OCI-LY1 (cell line): ENCODE results near the gene LCN6.
"Not testable (repeated sequence)": the region's sequence is repeated elsewhere in the genome, so short reads cannot be mapped to it uniquely, and the experiment has no call there.

Source experiments
- EZH2 ChIP-seq: fragments of 200-600 bp; sonication (generic), shearing (Covaris generic); IDR thresholded peaks from 2 replicates; pipeline ENCODE4 v1.8.0; 2017; ENCODE audit warnings: borderline replicate concordance, mixed run types, mild to moderate bottlenecking, antibody characterized with exemption, low read length, moderate library complexity, mixed read lengths
- TF ChIP-seq, protein P1 (sequence below): fragments of 200-600 bp; sonication (generic), shearing (Covaris generic); IDR thresholded peaks from 2 replicates; pipeline ENCODE4 v1.5.1; 2017; ENCODE audit warnings: mild to moderate bottlenecking, antibody characterized with exemption, low read length, moderate library complexity, mixed read lengths

DNA sequence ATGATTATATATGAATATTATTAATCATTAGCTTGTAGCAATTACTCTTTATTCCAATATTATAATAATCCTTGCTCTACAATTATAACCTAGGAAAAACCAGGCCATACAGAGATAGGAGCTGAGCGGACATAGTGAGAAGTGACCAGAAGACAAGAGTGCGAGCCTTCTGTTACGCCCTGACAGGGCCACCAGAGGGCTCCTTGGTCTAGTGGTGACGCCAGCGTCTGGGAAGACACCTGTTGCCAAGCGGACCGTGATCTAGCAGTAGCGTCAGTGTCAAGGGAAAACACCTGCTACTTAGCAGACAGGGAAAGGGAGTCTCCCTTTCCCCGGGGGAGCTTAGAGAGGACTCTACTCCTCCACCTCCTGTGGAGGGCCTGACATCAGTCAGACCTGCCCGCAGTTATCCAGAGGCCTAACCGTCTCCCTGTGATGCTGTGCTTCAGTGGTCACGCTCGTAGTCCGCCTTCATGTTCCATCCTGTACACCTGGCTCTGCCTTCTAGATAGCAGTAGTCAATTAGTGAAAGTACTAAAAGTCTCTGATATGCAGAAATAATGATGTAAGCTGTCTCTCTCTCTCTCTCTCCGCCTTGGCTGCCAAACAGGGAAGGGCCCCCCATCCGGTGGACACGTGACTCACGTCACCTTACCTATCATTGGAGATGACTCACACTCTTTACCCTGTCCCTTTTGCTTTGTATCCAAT lies 18.2 kb upstream of the LCN6 start:
- TF ChIP-seq, protein P1, sequence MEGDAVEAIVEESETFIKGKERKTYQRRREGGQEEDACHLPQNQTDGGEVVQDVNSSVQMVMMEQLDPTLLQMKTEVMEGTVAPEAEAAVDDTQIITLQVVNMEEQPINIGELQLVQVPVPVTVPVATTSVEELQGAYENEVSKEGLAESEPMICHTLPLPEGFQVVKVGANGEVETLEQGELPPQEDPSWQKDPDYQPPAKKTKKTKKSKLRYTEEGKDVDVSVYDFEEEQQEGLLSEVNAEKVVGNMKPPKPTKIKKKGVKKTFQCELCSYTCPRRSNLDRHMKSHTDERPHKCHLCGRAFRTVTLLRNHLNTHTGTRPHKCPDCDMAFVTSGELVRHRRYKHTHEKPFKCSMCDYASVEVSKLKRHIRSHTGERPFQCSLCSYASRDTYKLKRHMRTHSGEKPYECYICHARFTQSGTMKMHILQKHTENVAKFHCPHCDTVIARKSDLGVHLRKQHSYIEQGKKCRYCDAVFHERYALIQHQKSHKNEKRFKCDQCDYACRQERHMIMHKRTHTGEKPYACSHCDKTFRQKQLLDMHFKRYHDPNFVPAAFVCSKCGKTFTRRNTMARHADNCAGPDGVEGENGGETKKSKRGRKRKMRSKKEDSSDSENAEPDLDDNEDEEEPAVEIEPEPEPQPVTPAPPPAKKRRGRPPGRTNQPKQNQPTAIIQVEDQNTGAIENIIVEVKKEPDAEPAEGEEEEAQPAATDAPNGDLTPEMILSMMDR, result not testable (repeated sequence)
- not testable (repeated sequence) for TF ChIP-seq EZH2
